Left colon (tissue), 2 donors: ENCODE data around the gene ATOH7. TPM values are rescaled to one million over a fixed set of nuclear protein-coding genes. Genes with fewer than 3 reads are reported as not detected.

Experiments
- ATAC-seq: fragments of 200-7000 bp; cut with Tn5 transposase; one replicate; pipeline ENCODE4 v1.9.1; 2020; ENCODE audit warnings: mild to moderate bottlenecking, moderate library complexity
- DNase-seq, 2 donors: peaks; one replicate each; pipeline ENCODE4 v3.0.0-alpha.2; 2020
- intact Hi-C, 2 donors: fragments of 100-400 bp; cut with DNase I in 1 of 2; cut with micrococcal nuclease in 1 of 2; formaldehyde crosslinking; loops; one replicate each; pipeline versions ENCODE4 v1.11.2 to v1.14.0; 2022; cut with DNase I, micrococcal nuclease
- total RNA-seq, 2 donors: library from RNA; stranded (reverse); fragmentation: NEBNext Ultra II Directional; extraction: Animal tissue kit (Norgen Biotek cat#: 25700); gene quantifications; one replicate each; pipeline ENCODE4 v1.2.1, GENCODE V29; 2021
- donor health status: DM: no; HTN: no; CAD: no.
- donor health status: DM: yes; HTN: yes; CAD: no.

The ATOH7 gene
- total RNA-seq, 2 donors from 2014 or later, result 0.22 TPM; not detected in 1

DNA sequence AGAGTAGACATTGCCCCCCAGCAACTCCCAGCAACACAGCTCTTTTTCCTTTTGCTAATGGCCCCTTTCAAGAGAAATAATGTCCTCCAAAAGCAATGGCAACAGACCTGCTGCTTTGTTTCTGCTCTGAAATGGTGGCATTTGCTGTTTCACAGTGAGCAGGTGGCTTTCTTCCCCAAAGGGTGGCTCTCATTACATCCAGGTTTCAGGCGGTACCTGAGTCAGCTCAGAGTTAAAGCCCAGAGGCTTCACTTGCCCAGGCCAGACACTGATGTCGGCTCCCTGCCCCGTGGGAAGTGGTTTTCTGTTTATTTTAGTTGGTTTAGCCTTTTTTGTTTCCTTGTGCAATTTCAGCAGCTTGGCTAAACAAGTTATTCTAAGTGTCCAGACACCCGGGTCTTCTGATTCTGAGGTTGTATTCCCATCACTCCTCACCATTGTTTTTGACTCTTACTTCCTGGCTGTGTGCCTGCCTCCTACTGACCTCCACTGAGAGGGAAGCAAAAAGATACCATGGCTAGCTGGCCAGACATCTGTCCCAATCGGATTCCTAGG lies 7.8 kb upstream of the ATOH7 start:
- DNase-seq, result no peak
- intact Hi-C loops, result no loop called here
- no peak for ATAC-seq

- intact Hi-C loops, result no loop called here
- DNase-seq (no peak), ATAC-seq (no peak)
Measured at GRCh38 chr10:68239069-68239468, 7.2 kb upstream of the ATOH7 start.

GRCh38 chr10:68238371-68238770 lies 6.5 kb upstream of the ATOH7 start:
- DNase-seq (no peak), ATAC-seq (no peak)
- intact Hi-C loops, result no loop called here

GRCh38 chr10:68237173-68237572 lies 5.3 kb upstream of the ATOH7 start:
- intact Hi-C loops, result no loop called here
- DNase-seq (no peak), ATAC-seq (no peak)

DNA sequence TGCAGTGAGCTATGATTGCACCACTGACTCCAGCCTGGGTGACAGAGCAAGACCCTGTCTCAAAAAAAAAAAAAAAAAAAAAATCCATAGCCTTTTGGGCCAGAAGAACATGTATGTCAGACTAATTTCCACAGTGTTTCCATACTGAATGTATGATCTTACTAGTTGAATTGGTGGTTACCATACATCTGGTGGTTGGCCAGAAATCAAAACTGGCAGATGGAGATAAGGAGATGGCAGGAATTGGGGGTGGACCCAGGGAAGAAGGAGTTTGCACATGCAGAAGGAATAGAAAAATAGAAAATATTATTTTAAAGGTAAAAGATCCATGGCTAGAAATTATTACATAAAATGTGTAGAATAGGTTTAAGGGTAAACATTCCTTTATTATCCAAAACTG lies 3.7 kb upstream of the ATOH7 start:
- DNase-seq, result no peak
- no peak for ATAC-seq
- intact Hi-C loops, result no loop called here

DNA sequence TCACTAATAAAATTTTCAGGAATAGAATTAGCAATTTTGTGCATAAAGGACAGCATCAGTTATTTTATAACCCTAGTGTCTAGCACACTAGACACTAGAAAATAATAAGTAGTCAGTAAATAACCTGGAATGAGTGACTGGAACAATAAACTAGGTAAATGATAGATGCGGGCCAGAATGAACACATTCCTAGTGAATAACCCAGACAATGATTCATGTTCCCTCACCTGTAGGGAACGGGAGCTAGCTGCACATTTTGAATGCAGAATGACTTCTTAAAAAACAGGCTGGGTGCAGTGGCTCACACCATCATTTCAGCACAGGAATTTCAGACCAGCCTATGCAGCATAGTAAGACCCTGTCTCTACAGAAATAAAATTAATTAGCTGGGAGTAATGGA lies 3.2 kb upstream of the ATOH7 start:
- no peak for DNase-seq
- intact Hi-C loops, result no loop called here
- no peak for ATAC-seq

GRCh38 chr10:68233046-68233445 lies 1.1 kb upstream of the ATOH7 start:
- no peak for DNase-seq
- intact Hi-C loops, result no loop called here
- no peak for ATAC-seq

DNA sequence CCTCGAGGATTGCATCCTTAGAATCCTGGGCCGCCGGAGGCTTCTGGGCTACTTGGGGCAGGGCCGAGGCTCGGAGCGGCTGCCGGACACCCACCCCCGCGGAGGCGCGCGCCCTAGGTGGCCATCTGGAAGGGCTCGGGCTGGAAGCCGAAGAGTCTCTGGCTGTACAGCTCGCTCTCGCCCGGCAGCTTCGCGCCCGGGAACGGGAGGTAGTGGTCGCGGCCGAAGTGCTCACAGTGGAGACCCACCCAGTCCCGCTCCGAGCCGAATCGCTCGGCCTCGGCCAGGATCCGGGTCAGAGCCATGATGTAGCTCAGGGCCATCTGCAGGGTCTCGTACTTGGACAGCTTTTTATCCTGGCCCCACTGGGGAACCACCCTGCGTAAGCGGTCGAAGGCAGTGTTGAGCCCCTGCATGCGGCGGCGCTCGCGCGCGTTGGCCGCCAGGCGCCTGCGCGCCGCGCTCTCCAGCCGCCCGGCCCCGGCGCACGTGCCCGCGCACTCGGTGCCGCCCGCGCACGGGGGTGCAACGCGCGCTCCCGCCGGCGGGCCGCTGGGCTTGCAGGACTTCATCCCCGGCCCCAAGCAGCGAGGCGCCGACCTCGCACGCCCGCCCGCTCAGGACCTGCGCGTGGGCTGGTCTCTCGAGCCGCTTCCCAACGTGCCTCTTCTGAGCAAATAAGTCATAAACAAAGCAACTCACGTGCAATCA lies 652 bp downstream of the ATOH7 start:
- DNase-seq, result peak; percentile 48 to 70
- ATAC-seq, result peak; percentile 97
- intact Hi-C loops, result no loop called here

DNA sequence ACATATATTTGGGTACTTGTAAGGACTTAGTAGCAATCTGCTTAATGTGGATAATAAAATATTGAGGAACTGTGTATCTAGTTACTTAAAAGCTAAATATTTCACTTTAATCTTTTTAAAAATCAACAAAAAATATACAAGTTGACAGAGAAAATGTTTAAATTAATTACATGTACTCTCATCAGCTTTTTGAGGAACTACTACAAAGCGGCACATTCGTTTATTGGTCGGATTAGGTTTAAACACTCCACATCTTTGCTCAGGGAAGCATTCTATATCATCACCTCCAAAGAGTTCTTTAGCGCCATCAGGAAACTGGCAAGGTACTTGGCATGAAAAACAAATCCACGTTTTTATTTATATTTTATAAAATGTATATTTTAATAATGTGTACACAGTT lies 1.6 kb downstream of the ATOH7 start:
- ATAC-seq, result no peak
- intact Hi-C loops, result no loop called here
- DNase-seq, result no peak

GRCh38 chr10:68224810-68225209 lies 7.1 kb downstream of the ATOH7 start:
- no peak for ATAC-seq
- intact Hi-C loops, result no loop called here
- no peak for DNase-seq

DNA sequence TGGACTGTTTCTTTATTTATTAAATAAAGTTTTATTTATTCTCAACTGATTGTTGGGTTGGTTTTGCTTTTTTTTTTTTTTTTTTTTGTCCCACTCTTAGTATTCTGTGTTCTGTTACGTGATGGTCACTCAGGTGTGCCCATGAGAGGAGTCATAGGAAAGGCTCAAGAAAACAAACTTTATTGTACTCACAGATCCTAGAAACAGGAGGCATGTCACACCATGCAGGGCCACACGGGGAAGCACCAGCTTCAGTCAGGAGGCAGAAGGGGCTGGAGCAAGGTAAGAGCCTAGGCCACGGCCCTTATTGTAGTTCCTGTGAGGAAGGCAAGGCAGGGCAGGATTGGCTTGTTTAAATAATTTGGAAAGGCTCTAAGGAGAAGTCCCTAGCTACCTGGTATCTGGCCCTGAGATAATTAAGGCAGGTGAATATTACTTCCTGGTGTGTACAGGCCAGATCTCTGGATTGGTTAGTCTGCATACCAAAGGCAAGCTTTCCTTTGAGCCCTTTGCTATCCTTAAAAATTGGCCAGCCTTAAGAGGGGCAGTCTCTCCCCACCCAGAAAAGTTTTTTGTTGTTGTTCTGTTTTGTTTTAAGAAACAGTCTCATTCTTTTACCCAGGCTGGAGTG lies 8.3 kb downstream of the ATOH7 start:
- ATAC-seq (peak; percentile 64), DNase-seq (peak in 1 of 2 donors; percentile 30)
- intact Hi-C loops, result no loop called here

GRCh38 chr10:68222391-68222790 lies 9.5 kb downstream of the ATOH7 start:
- DNase-seq (no peak), ATAC-seq (no peak)
- intact Hi-C loops, result no loop called here

- intact Hi-C loops, result no loop called here
- DNase-seq (no peak), ATAC-seq (no peak)
Measured at GRCh38 chr10:68221196-68221595, 10.7 kb downstream of the ATOH7 start.

DNA sequence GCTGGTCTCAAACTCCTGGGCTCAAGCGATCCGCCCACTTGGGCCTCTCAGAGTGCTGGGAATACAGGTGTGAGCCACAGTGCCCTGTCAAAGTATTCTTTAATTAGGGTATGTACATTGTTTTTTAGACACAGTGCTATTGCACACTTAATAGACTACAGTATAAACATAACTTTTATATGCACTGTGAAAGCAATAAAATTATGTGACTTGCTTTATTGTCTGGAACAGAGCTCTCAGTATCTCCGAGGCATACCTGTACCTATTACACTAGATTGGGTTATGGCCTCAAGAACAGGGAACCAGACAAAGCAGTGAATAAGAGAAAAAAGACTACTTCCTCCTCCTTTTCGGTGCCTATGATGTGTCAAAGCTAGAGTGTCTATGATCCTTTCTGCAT lies 13.1 kb downstream of the ATOH7 start:
- ATAC-seq, result peak; percentile 93

GRCh38 chr10:68212721-68213352 lies 19.1 kb downstream of the ATOH7 start:
- ATAC-seq, result no peak
- intact Hi-C loops, result loop anchor here in 1 of 2 donors (5.0 kb wide), 1 partner anchor 89 kb away; no protein-coding TSS in a partner anchor
- DNase-seq, result no peak

More for the DNA sequence above, 13.1 kb downstream of the ATOH7 start:
- DNase-seq, result peak in 1 of 2 donors; percentile 21
- intact Hi-C loops, result no loop called here

DNA sequence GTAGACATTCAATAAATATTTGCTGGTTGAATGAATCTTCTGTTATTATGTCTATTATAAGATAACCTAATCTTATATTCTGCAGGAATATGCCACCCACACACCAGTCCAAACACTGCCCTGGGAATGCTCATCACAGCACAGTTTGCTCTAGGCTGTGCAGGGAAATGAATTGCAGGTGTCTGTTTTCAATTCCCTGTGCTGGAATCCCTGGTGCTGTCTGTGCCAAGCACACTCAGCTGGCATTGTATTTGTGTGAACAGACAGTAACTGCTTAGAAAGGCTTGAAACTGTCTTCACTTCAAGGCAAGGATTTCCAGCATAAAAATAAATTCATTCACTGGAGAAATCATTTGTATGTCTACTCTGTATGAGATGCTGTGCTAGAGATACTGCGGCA lies 20.2 kb downstream of the ATOH7 start:
- DNase-seq, result no peak
- no peak for ATAC-seq
- intact Hi-C loops, result loop anchor here in 1 of 2 donors (5.0 kb wide), 1 partner anchor 91 kb away; no protein-coding TSS in a partner anchor

GRCh38 chr10:68208424-68209042 lies 23.4 kb downstream of the ATOH7 start:
- ATAC-seq (peak; percentile 95), DNase-seq (peak; percentile 38 to 68)
- intact Hi-C loops, result no loop called here

GRCh38 chr10:68202960-68203353 lies 29.0 kb downstream of the ATOH7 start:
- ATAC-seq, result no peak
- intact Hi-C loops, result no loop called here
- no peak for DNase-seq

- DNase-seq, result no peak
- intact Hi-C loops, result no loop called here
- peak; percentile 46 for ATAC-seq
Measured at GRCh38 chr10:68196701-68197100, 35.2 kb downstream of the ATOH7 start.
